HG02610 (cell line): ENCODE data around the gene STXBP4.

Experiments
- ATAC-seq: cut with Tn5 transposase; IDR thresholded peaks from one replicate; pipeline ENCODE4 v1.9.1; 2021; ENCODE audit warnings: mild to moderate bottlenecking, moderate library complexity; ENCODE audit not compliant: unreplicated experiment

The STXBP4 gene

DNA sequence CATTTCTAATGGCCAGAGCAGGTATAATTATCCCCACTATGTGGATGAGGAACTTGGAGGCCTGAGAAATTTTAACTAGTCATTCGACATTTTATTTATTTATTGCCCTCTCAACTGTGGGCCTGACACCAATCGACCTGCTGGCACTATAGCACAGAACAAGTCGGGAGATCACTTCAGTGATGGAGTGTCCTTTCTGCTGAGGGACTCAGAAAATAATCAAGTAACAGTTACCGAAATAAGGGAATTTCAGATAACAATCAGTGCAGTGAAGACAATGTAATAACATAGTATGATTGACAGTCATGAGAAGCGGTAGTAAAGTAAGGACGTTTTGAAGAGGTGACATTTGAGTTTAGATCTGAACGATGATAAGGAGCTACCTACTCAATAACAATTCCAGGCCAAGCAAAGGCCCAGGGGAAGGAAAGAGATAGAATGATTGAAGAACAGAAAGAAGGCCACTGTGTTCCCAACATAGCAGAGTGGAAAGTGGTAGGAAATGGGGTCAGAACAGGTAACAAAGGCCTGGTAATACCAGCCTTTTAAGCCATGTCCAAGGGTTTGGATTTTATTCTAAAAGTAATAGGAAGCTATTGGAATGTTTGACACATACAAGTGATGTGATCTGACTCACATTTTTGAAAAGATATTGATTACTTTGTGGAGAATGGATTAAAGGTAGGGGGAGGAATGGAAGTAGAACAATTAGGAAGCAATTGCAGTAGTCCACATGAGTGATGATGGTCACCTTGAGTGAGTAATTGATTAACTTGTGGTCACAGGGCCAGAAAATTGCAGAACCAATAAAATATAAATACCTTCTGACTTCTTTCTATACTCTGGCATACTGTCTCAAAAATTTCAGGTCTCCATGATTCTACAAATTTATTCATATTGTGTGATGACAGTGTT lies 1.4 kb downstream of the STXBP4 start:
- ATAC-seq = no peak

DNA sequence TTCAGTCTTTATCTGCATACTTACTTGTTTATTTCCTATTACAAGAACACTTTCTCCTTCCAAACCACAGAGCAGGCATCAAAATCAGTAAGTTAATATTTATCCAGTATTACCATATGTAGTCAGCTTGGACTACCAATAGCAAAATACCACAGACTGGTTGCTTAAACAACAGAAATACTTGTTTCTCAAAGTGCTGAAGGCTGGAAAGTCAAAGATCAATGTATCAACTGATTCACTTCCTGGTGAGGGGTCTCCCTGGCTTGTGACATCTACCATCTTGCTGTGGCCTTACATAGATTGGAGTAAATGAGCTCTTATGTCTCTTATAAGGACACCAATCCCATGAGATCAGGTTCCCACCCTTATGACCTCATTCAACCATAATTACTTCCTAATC lies 2.6 kb downstream of the STXBP4 start:
- ATAC-seq = no peak

DNA sequence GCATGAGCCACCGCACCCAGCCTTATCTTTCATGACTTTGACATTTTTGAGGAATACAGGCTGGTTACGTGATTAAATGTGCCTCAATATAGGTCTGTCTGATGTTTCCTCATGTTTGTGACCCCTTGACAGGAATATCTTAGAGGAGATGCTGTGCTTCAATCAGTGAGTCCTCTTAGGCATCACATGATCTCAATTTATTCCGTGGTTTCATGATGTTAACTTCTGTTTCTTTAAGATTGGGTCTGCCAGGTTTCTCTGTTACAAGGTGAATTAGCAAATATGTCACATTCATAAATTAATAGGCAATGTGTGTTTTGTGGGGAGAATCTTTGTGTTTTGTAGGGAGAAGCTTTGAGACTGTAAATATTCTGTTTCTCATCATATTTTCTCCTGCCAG lies 3.3 kb downstream of the STXBP4 start:
- ATAC-seq = no peak

DNA sequence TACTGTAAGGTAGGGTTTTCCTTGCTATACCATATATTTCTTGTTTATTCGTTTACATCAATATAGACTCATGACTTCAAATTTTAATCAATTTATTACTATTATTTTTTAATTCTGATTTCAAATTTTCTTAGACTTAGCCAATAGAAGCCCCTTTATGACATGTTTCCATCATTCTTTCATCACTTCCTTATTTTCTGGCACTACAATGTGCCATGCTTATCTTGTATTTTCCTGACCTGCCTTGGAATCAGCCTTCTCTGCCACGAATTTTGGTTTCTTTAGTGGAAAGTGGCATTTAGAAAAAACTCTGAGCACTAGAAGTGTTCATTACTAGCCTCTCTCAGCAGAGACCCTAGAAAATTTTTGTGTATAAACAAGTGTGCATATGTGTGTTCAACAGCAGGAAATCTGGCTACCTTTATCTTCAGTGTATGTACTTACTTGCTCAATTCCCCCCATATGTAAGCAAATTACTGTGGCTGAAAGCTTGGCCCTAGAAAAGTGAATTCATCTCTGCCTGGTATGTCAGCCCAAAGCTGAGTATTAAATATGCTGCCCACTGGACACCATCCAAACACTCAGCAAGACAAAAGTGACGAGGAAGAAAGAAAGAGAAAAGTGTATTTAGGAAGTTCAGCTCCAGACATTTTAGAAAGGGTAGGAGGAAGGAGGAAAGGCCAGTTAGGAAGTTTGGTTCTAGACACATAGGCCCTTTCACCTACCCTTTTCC lies 4.0 kb downstream of the STXBP4 start:
- no peak for ATAC-seq

DNA sequence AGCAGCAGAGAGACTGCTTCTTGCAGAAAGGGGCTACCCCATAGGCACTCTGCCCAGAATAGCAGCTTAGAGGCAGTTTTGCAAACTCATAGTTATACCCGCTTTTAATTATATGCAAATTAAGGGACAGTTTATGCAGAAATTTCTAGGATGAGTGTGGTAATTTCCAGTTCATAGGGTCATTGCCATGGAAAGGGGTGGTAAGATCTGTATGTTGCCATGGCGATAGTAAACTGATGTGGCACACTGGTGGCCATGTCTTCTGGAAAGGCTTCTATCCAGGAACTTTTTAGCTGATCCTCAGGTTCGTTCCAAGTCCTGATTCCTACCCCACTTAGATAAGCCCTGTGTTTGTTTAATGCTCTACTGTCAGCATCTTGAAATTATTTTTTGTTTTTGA lies 6.2 kb downstream of the STXBP4 start:
- no peak for ATAC-seq

DNA sequence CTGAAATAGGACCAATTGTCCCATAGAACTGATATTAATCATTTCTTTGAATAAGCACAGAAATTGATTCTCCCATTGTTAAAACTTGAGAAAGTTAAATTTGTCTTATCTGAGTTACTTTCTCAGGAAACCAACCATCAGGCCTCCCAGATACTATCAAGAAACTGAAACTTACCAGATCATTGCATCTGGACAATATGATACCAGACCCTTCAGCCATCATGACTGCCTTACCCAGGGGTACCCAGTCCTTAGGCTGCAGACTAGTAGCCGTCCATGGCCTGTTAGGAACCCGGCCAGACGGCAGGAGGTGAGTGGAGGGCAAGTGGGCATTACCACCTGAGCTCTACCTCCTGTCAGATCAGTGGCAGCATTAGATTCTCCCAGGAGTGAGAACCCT lies 7.8 kb downstream of the STXBP4 start:
- no peak for ATAC-seq

DNA sequence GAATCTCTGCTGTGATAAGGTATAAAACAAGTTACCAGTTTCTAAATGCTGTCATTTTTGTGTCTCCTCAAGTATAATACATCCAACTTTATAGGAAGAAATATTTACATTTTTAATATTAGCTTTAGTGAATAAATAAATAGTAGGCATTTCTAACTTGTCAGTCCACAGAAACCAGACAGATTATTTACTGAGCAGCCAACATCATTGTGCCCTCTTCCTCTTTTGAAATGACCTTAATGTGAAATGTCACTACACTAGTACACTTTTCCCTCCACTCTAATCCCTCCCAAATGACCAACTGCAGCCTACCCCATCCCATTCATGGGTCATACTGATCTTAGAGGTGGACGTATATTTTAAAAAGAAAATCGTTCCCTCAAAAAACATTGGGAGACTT lies 9.2 kb downstream of the STXBP4 start:
- no peak for ATAC-seq

DNA sequence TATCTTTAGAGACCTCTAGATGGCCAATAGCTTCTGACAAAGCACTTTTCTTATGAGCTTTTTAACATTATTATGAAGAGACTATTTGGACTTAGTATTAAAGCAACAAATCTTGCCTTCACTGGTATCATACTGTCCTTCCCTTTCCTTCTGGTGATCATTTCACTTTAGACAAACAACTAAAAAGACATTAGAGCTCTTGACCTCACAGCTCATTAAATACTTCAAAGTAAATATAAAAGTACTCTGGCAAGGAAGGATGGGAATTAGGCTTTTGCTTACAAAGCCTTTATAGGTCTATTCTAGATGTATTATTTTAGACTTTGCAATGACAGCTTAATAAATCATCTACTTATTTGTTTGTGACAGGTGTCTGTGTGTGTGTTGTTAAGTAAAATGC lies 11.1 kb downstream of the STXBP4 start:
- ATAC-seq = no peak

DNA sequence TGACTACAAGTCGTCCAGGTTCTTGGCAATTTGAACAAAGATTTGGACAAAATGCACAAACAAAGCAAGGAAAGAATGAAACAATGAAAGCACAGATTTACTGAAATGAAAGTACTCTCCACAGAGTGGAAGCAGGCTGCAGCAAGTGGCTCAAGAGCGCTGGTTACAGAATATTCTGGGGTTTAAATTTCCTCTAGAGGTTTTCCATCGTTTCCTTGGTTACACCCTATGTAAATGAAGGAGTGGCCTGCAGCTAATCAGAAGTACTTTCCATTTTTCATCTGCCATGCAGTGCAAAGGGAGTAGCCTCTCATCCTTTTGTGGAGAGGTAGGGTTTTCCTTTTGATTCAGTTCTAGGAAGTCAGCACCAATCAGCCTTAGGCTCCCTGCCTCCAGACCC lies 11.8 kb downstream of the STXBP4 start:
- ATAC-seq = no peak

DNA sequence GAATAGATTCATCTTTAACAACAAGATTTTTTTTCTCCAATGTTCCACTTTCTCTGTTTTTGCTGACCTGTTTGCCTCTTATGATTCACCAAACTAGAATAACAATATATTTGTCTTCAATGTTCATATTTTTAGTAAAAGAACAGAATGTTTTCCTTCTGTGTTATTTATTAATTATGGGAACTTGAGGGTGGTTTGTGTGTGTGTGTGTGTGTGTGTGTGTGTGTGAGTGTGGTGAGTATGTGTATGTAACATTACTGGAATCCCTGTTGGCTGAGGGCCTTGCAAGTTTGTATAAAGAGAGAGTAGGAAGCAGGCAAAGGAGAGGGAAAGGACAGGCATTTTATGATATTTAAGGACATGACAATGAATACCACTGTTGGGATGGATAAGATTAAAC lies 13.8 kb downstream of the STXBP4 start:
- no peak for ATAC-seq

DNA sequence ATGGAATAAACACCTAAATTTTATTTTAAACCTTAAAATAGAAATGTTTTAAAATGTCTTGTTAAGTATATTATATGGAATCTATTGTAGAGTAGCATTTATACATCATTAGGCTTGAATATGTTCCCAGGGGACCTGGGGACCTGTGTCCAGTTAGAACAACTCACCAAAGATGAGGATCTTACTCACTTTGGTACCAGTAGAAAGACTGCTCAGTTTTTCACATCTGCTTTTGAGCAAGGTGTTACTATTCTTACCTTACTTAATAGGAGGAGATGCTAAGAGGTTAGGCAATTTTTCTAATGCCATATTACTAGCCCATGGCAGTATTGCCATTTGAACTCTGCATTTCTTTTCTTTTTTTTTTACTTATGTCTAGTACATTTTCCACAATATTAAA lies 14.7 kb downstream of the STXBP4 start:
- ATAC-seq = peak; percentile 86

DNA sequence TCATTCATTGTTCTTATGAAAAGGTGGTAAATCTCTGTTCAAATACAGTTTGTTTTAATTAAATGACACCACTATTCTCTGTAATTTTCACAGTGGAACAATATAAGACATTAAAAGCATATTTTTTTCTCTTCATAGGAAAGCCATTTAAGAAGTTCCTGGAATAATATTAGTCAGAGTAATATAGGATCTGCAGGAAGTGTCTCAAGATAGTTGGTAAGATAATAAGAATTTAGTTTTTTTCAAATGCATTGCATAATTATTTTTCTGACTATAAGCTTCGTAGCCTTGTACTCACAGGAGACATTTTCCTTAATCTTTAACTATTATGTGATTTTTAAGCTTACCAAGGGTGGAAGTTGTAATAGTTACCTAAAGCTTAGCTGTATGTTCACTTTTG lies 16.9 kb downstream of the STXBP4 start:
- ATAC-seq = no peak

DNA sequence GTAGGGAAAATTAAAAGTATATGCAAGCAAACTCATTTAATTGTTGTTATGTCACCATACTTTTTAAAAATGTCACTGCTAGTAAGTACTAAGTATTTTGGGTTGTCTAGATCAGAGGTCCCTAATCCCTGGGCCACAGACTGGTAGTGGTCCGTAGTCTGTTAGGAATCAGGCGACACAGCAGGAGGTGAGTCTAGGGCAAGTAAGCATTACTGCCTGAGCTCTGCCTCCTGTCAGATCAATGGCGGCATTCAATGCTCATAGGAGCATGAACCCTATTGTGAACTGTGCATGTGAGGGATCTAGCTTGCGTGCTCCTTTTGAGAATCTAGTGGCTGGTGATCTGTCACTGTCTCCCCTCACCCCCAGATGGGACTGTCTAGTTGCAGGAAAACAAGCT lies 21.6 kb downstream of the STXBP4 start:
- ATAC-seq = no peak

DNA sequence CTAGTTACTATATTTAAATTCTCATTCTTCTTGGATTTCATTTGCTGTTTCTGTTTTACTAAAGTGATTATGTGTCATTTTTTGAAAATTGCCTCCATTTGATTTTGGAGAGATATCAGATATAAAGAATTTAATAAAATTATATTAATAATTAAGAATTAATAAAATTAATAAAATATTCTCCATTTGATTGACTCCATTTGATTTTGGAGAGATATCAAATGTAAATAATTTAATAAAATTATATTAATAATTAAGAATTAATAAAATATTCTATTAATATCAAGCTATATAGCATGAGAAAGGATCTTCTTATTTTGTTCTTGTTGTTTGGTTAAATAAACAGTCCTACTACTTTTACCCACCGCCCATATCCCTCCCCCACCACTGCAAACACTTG lies 23.0 kb downstream of the STXBP4 start:
- ATAC-seq = no peak

DNA sequence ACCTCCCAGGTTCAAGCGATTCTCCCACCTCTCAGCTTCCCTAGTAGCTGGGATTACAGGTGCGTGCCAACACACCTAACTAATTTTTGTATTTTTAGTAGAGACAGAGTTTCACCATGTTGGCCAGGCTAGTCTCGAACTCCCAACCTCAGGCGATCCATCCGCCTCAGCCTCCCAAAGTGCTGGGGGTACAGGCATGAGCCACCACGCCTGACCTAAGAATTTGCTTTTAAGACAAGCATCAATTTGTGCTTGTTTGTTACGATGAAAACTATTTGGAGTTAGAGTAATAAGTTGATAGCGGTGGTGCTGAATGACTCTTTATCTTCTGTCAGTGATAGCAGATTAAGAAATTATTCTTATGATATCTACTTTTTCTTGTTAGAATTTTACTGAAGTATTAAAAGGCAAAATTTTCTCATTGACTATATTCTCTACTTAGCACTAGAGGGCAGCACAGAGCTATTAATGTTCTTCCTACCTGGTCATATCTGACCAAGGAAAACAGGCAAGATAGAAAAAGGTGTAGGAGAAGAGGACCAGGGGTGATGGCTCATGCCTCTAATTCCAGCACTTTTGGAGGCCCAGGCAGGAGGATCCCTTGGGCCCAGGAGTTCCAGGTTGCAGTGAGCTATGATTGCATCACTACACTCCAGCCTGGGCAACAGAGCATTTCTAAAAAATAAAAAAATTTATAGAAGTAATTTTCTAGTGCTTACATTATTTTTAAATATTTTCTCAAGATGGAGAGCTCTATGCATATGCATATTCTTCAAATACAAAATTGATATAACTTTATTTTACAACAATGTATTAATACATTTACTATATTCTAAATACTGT lies 24.5 kb downstream of the STXBP4 start:
- no peak for ATAC-seq

DNA sequence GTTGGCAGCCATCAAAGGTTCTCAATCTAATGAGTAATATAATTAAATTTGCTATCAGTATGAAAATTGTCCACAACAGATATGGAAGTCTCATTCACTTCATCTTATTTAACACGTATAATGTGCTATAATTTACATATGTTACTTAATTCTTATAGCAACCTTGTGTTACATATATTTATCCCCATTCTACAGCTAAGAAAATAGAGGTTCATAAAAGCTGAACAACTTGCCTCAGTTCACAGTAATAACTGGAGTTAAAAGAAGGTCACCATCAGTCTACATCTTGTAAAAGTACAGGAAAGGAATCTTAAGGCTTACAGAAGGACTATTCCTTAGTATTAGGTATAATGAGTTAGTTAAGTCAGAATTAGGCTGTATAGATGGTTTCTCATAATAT lies 27.9 kb downstream of the STXBP4 start:
- ATAC-seq = no peak

DNA sequence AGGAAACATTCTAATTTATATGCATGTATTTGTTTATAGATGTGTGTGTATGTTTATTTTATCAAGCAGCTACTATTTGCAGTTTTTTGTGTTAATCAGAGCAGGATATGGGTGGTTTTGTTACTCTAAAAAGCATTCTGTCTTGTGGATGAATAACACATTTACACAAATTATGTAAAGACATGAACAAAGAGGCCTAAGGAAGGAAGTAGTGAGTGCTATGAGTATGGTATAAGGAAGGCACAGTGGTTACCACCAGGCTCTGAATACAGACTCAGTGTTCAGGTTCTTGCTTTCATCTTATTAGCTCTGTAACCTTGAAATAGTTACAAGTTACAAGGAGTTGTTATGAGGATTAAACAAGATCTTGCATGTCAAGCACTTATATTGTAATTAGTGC lies 33.9 kb downstream of the STXBP4 start:
- no peak for ATAC-seq

DNA sequence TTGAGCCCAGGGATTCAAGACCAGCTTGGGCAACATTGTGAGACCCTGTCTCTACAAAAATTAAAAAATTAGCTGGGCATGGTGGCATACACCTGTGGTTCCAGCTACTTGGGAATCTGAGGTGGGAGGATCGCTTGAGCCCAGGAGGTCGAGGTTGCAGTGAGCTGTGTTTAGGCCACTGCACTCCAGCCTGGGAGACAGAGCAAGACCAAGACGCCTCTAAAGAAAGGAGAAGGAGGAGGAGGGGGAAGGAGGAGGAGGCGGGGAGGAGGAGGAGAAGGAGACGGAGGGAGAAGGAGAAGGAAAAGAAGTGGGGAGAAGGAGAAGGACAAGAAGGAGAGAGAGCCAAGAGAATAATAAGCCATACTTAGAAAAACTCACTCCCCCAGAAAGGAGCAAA lies 35.9 kb downstream of the STXBP4 start:
- no peak for ATAC-seq

DNA sequence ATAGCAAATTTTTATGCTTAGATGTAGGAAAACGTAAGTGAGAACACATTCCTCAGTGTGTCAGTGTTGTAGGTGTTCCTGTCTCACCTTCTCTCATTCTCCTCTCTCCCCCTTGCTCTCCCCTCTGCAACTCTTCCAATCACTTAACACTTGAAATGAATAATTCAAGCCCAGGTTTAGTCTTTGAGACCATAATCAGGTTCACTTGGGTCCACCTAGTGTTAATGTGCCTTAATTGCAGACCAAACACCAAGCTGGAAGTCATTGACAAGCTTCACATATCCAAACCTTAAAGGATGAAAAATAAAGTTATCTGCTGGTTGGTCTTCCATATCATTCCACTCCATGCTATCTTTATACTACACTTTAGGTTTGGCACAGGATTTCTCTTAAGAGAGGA lies 37.0 kb downstream of the STXBP4 start:
- no peak for ATAC-seq

DNA sequence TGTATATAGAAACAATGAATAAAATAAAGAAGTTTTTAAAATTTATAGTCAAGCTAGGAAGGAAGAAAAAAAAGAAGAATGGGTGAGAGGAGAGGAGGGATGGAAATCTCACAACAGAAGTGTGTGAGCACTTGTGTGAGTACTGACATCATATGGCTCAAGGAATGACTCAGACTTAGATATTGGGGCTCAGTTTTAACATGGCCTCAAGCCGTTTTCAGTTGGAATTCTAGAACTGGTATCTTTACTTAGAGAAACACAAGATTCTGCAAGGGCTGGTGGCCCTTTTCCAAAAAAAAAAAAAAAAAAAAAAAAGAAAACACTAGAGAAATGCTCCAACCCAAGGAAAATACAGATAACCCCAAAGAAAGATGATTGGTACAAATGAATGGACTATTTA lies 55.1 kb downstream of the STXBP4 start:
- no peak for ATAC-seq

DNA sequence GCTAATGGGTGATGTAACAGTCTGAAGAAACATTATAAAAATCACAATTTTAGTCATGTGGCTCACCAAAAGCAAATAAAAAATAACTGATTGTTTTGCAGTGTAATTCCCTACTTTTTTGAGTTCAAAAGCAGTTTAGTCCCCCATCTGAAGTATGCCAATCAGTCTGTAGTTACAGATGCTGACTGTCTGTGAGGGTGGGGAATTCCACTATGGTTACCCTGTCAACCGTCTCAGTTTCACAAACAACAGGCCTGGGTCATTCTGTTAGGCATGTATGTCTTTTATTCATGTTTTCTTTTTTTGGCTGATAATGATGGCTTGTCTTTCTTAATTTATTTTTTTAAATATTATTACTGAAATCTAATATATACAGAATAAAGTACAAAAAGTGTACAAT lies 69.3 kb downstream of the STXBP4 start:
- peak; percentile 100 for ATAC-seq
